CD14-positive monocyte (primary cell): Measurements from ENCODE around the gene NOS2. TPM values are rescaled to one million over a fixed set of nuclear protein-coding genes. Genes with fewer than 3 reads are reported as not detected.

Experiments
- DNase-seq, 3 donors: peaks; one replicate each; pipeline ENCODE4 v3.0.0-alpha.2; 2011 to 2022
- H2AFZ ChIP-seq: 2 replicates; pipeline ENCODE4 v1.6.0; 2012; ENCODE audit warnings: mild to moderate bottlenecking, low read depth, low read length, inconsistent platforms; ENCODE audit not compliant: insufficient read depth, poor library complexity, severe bottlenecking
- H3K27ac ChIP-seq, 2 donors: 1 replicate in 1 of 2; 2 replicates in 1 of 2; pipeline ENCODE4 v1.5.1; 2012 to 2013; ENCODE audit warnings: low read length in 2 of 2, control low read depth in 1 of 2, inconsistent platforms in 1 of 2, low read depth in 1 of 2, mild to moderate bottlenecking in 1 of 2
- H3K27me3 ChIP-seq, 2 donors: one replicate each; pipeline versions ENCODE4 v1.6.0 to v1.6.1; 2011 to 2013; ENCODE audit warnings: low read length in 2 of 2; ENCODE audit not compliant: control insufficient read depth in 2 of 2, insufficient read depth in 2 of 2
- H3K36me3 ChIP-seq, 2 donors: replicated peaks in 1 of 2; 1 replicate in 1 of 2; 2 replicates in 1 of 2; pipeline versions ENCODE4 v1.5.1 to v1.6.1; 2012 to 2013; ENCODE audit warnings: low read length in 2 of 2, control low read depth in 1 of 2, inconsistent platforms in 1 of 2, mild to moderate bottlenecking in 1 of 2; ENCODE audit not compliant: insufficient read depth in 2 of 2, control insufficient read depth in 1 of 2
- H3K4me1 ChIP-seq, 2 donors: 1 replicate in 1 of 2; 2 replicates in 1 of 2; pipeline versions ENCODE4 v1.5.1 to v1.6.1; 2012 to 2013; ENCODE audit warnings: low read length in 2 of 2, control low read depth in 1 of 2, inconsistent platforms in 1 of 2, mild to moderate bottlenecking in 1 of 2, moderate library complexity in 1 of 2; ENCODE audit not compliant: insufficient read depth in 2 of 2, control insufficient read depth in 1 of 2
- H3K4me2 ChIP-seq: replicated peaks from 2 replicates; pipeline ENCODE3; 2012; ENCODE audit warnings: low read length, moderate library complexity, mild to moderate bottlenecking; ENCODE audit not compliant: poor library complexity, severe bottlenecking; ENCODE audit errors: extremely low read depth
- H3K4me3 ChIP-seq, 3 experiments: fragments of 200-600 bp in 1 of 3; sonication (generic) in 1 of 3; replicated peaks in 1 of 3; 1 replicate in 2 of 3; 2 replicates in 1 of 3; pipeline ENCODE4 v1.5.1; 2011 to 2013; ENCODE audit warnings: low read length in 3 of 3, mild to moderate bottlenecking in 3 of 3, control low read depth in 2 of 3, low read depth in 2 of 3, inconsistent platforms in 1 of 3, moderate library complexity in 1 of 3
- H3K79me2 ChIP-seq: 2 replicates; pipeline ENCODE4 v1.6.0; 2012; ENCODE audit warnings: mild to moderate bottlenecking, control low read depth, inconsistent platforms, low read length, moderate library complexity; ENCODE audit not compliant: insufficient read depth
- H3K9ac ChIP-seq: 2 replicates; pipeline ENCODE4 v1.6.0; 2017; ENCODE audit warnings: low read length, mild to moderate bottlenecking; ENCODE audit not compliant: insufficient read depth, poor library complexity, severe bottlenecking
- H3K9me3 ChIP-seq, 2 donors: replicated peaks in 1 of 2; 1 replicate in 1 of 2; 2 replicates in 1 of 2; pipeline versions ENCODE4 v1.5.1 to v1.6.1; 2012 to 2013; ENCODE audit warnings: low read length in 2 of 2, control low read depth in 1 of 2; ENCODE audit not compliant: control insufficient read depth in 1 of 2, insufficient read depth in 1 of 2
- H4K20me1 ChIP-seq: 2 replicates; pipeline ENCODE4 v1.6.0; 2012; ENCODE audit warnings: mild to moderate bottlenecking, low read length, control low read depth, moderate library complexity; ENCODE audit not compliant: insufficient read depth
- H3K27ac Mint-ChIP-seq, 7 donors: one replicate each; pipeline ENCODE4 v1.8.0; 2020; ENCODE audit warnings: mild to moderate bottlenecking in 7 of 7, mixed read lengths in 7 of 7, moderate library complexity in 6 of 7, inconsistent platforms in 2 of 7
- H3K27me3 Mint-ChIP-seq, 3 donors: one replicate each; pipeline ENCODE4 v1.8.0; 2021 to 2022; ENCODE audit warnings: low read depth in 3 of 3, mild to moderate bottlenecking in 3 of 3, mixed read lengths in 3 of 3, moderate library complexity in 3 of 3, inconsistent platforms in 1 of 3
- H3K36me3 Mint-ChIP-seq, 2 donors: one replicate each; pipeline ENCODE4 v1.8.0; 2020; ENCODE audit warnings: mixed read lengths in 2 of 2, inconsistent platforms in 1 of 2, mild to moderate bottlenecking in 1 of 2
- H3K4me1 Mint-ChIP-seq: one replicate; pipeline ENCODE4 v1.8.0; 2020; ENCODE audit warnings: mild to moderate bottlenecking, mixed read lengths
- H3K4me3 Mint-ChIP-seq, 2 donors: one replicate each; pipeline ENCODE4 v1.8.0; 2020; ENCODE audit warnings: mild to moderate bottlenecking in 2 of 2, mixed read lengths in 2 of 2, moderate library complexity in 1 of 2
- H3K9me3 Mint-ChIP-seq, 7 donors: one replicate each; pipeline ENCODE4 v1.8.0; 2020 to 2022; ENCODE audit warnings: mixed read lengths in 7 of 7, mild to moderate bottlenecking in 6 of 7, moderate library complexity in 6 of 7, inconsistent platforms in 2 of 7
- CTCF ChIP-seq: fragments of 200-600 bp; IDR thresholded peaks from one replicate; pipeline ENCODE4 v1.8.0; 2022; ENCODE audit warnings: antibody characterized with exemption, mild to moderate bottlenecking
- WGBS: methylation state at CpG from one replicate; pipeline ENCODE4 v1.1.5; 2013; ENCODE audit warnings: missing lambda C conversion rate; ENCODE audit not compliant: insufficient coverage; 5-methylcytosine and 5-hydroxymethylcytosine counted together
- intact Hi-C, 2 donors: fragments of 100-400 bp; cut with micrococcal nuclease; formaldehyde crosslinking; loops; one replicate each; pipeline versions ENCODE4 v1.15.0 to v1.15.1; 2023
- polyA plus RNA-seq, 3 donors: library from polyadenylated mRNA; depleted of rRNA in 1 of 3; unstranded in 2 of 3; stranded (reverse) in 1 of 3; fragments of 300-500 nt in 2 of 3; fragments of >200 nt in 1 of 3; fragmentation: Illumina TruSeq in 2 of 3; gene quantifications; 1 replicate in 2 of 3; 2 replicates in 1 of 3; pipeline ENCODE4 v1.2.3, GENCODE V29; 2012 to 2021

NOS2 gene
- polyA plus RNA-seq, 3 donors: not detected

GRCh38 chr17:27818401-27819105 lies 18.2 kb upstream of the NOS2 start:
- Mint-ChIP-seq H3K4me1 (no peaks in the 10 kb centered on the region), H3K27me3 (peaks cover 0 to 7% (median 1%) of the 10 kb centered on the region in 3 donors), H3K36me3 (no peaks in the 10 kb centered on the region), H3K27ac (no peak overlapping the region), H3K4me3 (no peak overlapping the region), H3K9me3 (peaks cover 11 to 25% (median 23%) of the 10 kb centered on the region in 7 donors)
- H3K36me3 ChIP-seq: no peaks in the 10 kb centered on the region
- H3K27ac ChIP-seq: no peak overlapping the region
- peaks cover 13 to 26% of the 10 kb centered on the region in 2 donors for H3K9me3 ChIP-seq
- H3K4me2 ChIP-seq: no peak overlapping the region
- TF ChIP-seq CTCF: no peak
- intact Hi-C loops: no loop called here
- H3K79me2 ChIP-seq: no peaks in the 10 kb centered on the region
- H3K4me3 ChIP-seq: no peak overlapping the region
- H3K9ac ChIP-seq: no peak overlapping the region
- 94% methylated on average over 3 of the region's 7 CpGs for WGBS
- H3K27me3 ChIP-seq: no peaks in the 10 kb centered on the region
- H3K4me1 ChIP-seq: no peaks in the 10 kb centered on the region
- no peak for DNase-seq
- H4K20me1 ChIP-seq: no peaks in the 10 kb centered on the region
- no peak overlapping the region for H2AFZ ChIP-seq

- Histone ChIP-seq H2AFZ (no peak overlapping the region), H3K79me2 (no peaks in the 10 kb centered on the region), H3K4me3 (no peak overlapping the region), H3K9ac (no peak overlapping the region), H3K27me3 (no peaks in the 10 kb centered on the region), H3K9me3 (peaks cover 13 to 20% of the 10 kb centered on the region in 2 donors), H3K27ac (no peak overlapping the region), H4K20me1 (no peaks in the 10 kb centered on the region), H3K36me3 (no peaks in the 10 kb centered on the region), H3K4me2 (no peak overlapping the region), H3K4me1 (no peaks in the 10 kb centered on the region)
- TF ChIP-seq CTCF: no peak
- no CpG with 5 or more reads among the region's 1 CpG for WGBS
- Mint-ChIP-seq H3K27me3 (peaks cover 0 to 7% (median 0%) of the 10 kb centered on the region in 3 donors), H3K27ac (no peak overlapping the region), H3K9me3 (peaks cover 11 to 21% (median 20%) of the 10 kb centered on the region in 7 donors), H3K4me1 (no peaks in the 10 kb centered on the region), H3K36me3 (no peaks in the 10 kb centered on the region), H3K4me3 (no peak overlapping the region)
- intact Hi-C loops: no loop called here
- no peak for DNase-seq
Measured at GRCh38 chr17:27817731-27818130, 17.4 kb upstream of the NOS2 start.
